Measurements from ENCODE around the gene ELOVL5.

- TF ChIP-seq REST (IDR thresholded peaks at IDR 0.05; ENCODE audit: low read depth) = no peak
- no peak for TF ChIP-seq RAD21 (IDR thresholded peaks at IDR 0.05; ENCODE audit: low read depth)
- TF ChIP-seq TAF1 (IDR thresholded peaks at IDR 0.05; ENCODE audit: low read depth) = no peak
- no peak for TF ChIP-seq FOXM1 (IDR thresholded peaks at IDR 0.05; ENCODE audit: borderline replicate concordance, low read depth)
- TF ChIP-seq YY1 (IDR thresholded peaks at IDR 0.05; ENCODE audit: low read depth) = no peak
- TF ChIP-seq CREB1 (IDR thresholded peaks at IDR 0.05; ENCODE audit: low read depth) = no peak
- TF ChIP-seq TEAD4 (IDR thresholded peaks at IDR 0.05) = no peak
Observed at GRCh38 chr6:53240761-53241160, 108.0 kb downstream of the ELOVL5 start.

Data from Ishikawa (cell line).